GM15510 (cell line): ENCODE measurements around the gene RTF2.
"Not testable (repeated sequence)": the region's sequence is repeated elsewhere in the genome, so short reads cannot be mapped to it uniquely, and the experiment has no call there.

Source experiments
- POLR2A ChIP-seq: IDR thresholded peaks from 3 replicates; pipeline ENCODE4 v1.6.1; 2011; ENCODE audit warnings: borderline replicate concordance; ENCODE audit not compliant: insufficient read length; ENCODE audit errors: extremely low read depth

RTF2 gene

DNA sequence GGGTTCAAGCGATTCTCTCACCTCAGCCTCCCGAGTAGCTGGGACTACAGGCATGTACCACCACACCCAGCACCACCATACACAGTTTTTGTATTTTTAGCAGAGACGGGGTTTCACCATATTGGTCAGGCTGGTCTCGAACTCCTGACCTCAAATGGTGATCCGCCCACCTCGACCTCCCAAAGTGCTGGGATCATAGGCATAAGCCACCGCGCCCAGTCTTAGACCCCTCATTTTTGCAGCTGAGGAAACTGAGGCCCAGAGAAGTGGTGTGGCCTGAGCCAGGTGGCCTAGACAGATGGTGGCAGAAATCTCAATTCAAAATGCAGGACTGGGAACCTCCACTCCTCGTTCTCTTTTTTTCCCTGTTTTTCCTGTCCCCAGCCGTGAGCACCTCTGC is 43.5 kb downstream of the RTF2 start:
- TF ChIP-seq POLR2A: no peak

DNA sequence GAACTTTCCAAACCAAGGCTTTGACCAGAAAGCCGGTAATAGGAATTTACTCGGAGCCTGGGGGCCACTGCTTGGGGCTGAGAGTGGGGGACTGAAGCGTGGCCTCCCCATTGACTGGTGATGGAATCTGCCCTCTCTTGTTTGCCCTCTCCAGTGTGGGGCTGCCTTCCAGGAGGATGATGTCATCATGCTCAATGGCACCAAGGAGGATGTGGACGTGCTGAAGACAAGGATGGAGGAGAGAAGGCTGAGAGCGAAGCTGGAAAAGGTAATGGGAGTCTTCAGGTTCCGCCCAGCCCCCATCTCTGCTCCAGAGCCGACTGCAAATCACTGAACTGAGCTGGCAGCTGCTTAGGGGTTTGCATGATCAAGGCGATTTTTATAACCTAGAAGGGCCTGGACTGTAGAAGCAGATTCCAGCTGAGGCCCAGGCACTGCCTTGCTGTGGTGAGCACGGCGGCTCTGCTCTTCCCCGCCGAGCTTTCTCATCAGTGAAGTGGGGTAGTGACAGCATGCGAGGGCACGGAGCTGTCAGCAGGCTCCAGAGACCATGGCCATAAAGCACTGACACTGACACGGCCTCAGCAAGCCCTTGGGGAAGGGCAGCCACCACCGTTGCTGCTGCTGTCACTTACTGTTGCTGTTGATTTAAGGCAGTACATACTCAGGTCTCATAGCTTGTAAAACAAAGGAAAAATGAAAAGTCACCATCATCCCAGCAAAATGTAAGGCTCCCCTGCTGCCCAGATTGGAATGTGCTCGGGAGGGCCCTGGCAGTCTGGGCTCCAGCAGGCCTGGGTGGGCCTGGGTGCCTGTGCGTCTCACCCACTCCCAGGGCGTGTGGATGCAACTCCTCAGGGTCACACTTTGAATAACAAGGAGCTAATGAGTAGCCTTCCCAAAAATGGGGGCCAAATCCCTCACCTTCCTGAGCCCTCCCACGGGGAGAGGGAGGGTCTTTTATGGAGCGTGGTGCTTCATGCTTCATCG is 45.0 kb downstream of the RTF2 start:
- no peak for TF ChIP-seq POLR2A

- no peak for TF ChIP-seq POLR2A
Observed at GRCh38 chr20:56516631-56517030, 48.2 kb downstream of the RTF2 start.

GRCh38 chr20:56517211-56517610 is 48.8 kb downstream of the RTF2 start:
- no peak for TF ChIP-seq POLR2A

DNA sequence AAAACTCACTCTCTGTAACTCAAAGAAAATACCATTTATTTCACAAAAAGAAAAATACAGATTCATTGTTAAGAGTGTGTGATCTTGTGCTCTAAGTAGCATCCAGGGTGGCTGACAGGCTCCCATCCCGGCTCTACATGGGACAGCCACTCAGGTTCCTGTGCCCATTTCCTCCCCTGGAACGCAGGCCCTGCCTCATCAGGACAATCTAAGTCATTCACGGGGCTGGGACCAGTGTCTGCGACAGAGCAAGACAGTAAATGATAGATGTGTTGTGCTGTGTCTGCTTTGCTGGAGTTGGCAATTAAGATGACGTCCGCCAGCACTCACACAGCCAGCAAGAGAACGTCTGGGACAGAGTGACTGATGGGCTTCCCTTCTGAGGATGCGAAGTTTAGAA is 49.2 kb downstream of the RTF2 start:
- TF ChIP-seq POLR2A: no peak

GRCh38 chr20:56518126-56518525 is 49.7 kb downstream of the RTF2 start:
- no peak for TF ChIP-seq POLR2A

DNA sequence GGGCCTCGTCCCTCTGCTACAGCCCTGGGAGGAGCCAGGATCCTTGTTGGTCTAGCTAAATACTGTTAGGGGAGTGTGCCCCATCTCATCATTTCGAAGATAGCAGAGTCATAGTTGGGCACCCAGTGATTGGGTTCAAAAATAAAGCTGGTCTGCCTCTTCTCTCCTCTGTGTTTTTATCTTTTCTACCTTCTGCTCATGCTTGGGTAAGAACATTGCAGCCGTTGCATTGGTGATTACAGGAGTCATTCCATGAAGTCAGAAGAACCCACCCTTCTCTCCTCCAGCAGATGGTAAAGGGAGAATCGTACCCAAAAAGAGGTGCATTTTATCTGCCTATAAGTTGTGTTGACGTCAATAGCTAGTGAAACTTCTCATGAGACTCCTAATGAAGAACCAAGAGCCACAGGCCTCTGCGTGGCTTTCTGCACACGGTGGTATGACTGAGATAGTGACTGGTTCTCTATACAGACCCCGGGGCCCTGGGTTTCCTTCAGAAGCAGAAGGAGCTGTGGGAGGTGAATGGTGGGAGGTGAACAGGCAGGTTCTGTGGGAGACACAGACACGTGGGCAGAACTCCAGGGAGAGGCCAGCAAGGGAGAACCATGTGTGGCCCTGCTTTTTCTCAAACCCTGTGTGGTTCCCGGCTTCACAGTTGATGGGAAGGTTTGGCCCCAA is 50.4 kb downstream of the RTF2 start:
- no peak for TF ChIP-seq POLR2A

- TF ChIP-seq POLR2A: no peak
Observed at GRCh38 chr20:56519551-56519950, 51.1 kb downstream of the RTF2 start.

GRCh38 chr20:56520180-56520579 is 51.8 kb downstream of the RTF2 start:
- TF ChIP-seq POLR2A: no peak

DNA sequence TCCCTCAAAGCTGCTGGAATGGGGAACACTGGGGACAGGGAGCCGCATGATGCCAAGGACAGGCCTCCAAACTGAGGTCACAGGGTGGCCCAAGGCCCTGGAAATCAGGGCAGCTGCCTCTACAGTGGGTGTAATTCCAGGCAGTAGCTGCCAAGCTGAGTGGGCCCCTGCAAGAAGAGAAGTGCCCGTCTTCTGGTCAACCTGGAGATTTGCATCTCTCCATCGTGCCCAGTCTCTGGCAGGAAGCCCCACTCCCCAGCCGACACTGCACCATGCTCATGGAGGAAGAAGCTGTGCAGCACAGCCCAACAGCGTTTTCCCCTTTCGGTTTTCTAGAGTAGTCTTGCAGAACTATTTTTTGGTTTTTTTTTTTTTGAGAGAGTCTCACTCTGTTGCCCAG is 53.9 kb downstream of the RTF2 start:
- no peak for TF ChIP-seq POLR2A

- TF ChIP-seq POLR2A: not testable (repeated sequence)
Observed at GRCh38 chr20:56524444-56524843, 56.0 kb downstream of the RTF2 start, which contains the start of gene FAM209A. FAM209A (plus strand) TSS chr20:56524744; CDS start chr20:56524809, 65 bp downstream.

- no peak for TF ChIP-seq POLR2A
Observed at GRCh38 chr20:56527521-56527920, 59.1 kb downstream of the RTF2 start.

DNA sequence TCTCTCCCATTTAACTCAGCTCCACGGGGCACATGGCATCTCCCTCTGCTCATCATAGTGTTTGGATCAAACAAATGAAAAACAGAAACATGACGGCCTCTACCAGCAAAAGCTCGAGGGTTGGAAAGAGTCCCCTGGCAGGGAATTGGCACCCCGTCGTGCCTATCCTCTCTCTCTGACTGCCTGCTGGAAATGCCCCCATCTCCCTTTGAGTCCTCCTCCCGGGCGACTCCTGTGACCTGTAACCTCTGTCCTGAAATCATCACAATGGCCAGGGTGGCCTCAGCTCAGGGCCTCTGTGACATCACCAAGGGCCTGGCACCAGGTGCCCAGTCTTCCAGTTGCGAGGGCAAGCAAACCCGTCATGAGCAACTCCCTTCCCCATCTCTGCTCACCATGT is 64.5 kb downstream of the RTF2 start, which contains the start of gene FAM209B:
Gene FAM209B (plus strand): TSS at position 301 of the 400 bp plus-strand sequence. CDS start 96 bp downstream, at position 397.
- TF ChIP-seq POLR2A: not testable (repeated sequence)

DNA sequence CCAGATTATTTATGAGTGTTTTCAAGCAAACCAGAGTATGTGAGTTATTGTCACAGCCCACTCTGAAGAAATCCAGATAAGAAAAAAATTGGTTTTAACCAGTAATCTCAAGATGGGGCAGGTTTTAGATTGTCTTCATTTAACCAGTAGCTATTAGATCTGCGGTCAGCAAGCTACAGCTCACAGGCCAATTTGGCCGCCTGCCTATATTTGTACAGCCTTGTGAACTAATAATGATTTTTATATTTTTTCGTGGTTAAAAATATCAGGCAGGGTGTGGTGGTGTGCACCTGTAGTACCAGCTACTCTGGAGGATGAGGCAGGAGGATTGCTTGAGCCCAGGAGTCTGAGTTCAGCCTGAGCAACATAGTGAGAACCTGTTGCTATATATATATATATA is 69.6 kb downstream of the RTF2 start:
- no peak for TF ChIP-seq POLR2A

DNA sequence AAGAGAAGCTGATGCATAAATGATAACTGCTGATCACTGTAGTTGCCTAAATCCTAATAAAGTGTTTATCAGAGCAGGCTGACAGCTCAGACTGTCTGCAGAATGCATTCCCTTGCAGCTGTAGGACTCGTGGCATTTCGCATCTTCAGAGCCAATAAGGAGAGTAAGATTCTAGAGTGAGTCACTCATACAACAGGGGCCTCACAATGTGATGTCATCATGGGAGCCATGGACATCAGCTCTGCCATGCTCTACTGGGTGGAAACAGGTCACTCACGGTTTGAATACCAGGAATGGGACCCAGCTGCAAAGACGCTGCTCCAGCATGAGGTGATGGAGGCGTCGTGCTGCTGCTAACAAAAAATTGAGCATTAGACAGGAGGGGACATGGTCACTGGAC is 72.0 kb downstream of the RTF2 start:
- no peak for TF ChIP-seq POLR2A
